Neural progenitor cell (in vitro differentiated cells): ENCODE measurements around the gene IQCH. TPM values are rescaled to one million over a fixed set of nuclear protein-coding genes. Genes with fewer than 3 reads are reported as not detected.

Experiments used
- DNase-seq: peaks from one replicate; pipeline ENCODE4 v3.0.0-alpha.2; 2016; ENCODE audit warnings: low spot score
- H2AFZ ChIP-seq: fragments of 200-600 bp; sonication (generic); replicated peaks from 2 replicates; pipeline ENCODE4 v1.6.1; 2016; ENCODE audit warnings: antibody characterized with exemption
- H3F3A ChIP-seq: fragments of 200-600 bp; sonication (generic); 2 replicates; pipeline ENCODE4 v1.6.1; 2016; ENCODE audit warnings: antibody characterized with exemption, low read depth
- H3K27ac ChIP-seq: fragments of 200-600 bp; sonication (generic); 2 replicates; pipeline ENCODE4 v1.5.1; 2016; ENCODE audit warnings: mild to moderate bottlenecking
- H3K27me3 ChIP-seq: fragments of 200-600 bp; sonication (generic); 2 replicates; pipeline ENCODE4 v1.6.1; 2016; ENCODE audit warnings: mild to moderate bottlenecking, moderate library complexity
- H3K36me3 ChIP-seq: fragments of 200-600 bp; sonication (generic); 2 replicates; pipeline ENCODE4 v1.5.1; 2016
- H3K4me1 ChIP-seq: fragments of 200-600 bp; sonication (generic); 2 replicates; pipeline ENCODE4 v1.6.1; 2016; ENCODE audit warnings: mixed run types
- H3K4me2 ChIP-seq: fragments of 200-600 bp; sonication (generic); 2 replicates; pipeline ENCODE4 v1.6.1; 2016
- H3K4me3 ChIP-seq: fragments of 200-600 bp; sonication (generic); 2 replicates; pipeline ENCODE4 v1.5.1; 2016
- H3K79me2 ChIP-seq: fragments of 200-600 bp; sonication (generic); 2 replicates; pipeline ENCODE4 v1.6.1; 2016; ENCODE audit warnings: low read depth
- H3K9ac ChIP-seq: fragments of 200-600 bp; sonication (generic); 2 replicates; pipeline ENCODE4 v1.6.1; 2016
- H3K9me3 ChIP-seq: fragments of 200-600 bp; sonication (generic); 2 replicates; pipeline ENCODE4 v1.5.1; 2016; ENCODE audit warnings: low read depth
- H4K20me1 ChIP-seq: fragments of 200-600 bp; sonication (generic); 2 replicates; pipeline ENCODE4 v1.6.1; 2016; ENCODE audit warnings: low read depth
- H3K27ac Mint-ChIP-seq: 3 replicates; pipeline ENCODE4 v1.8.0; 2021; ENCODE audit warnings: mixed read lengths
- H3K27me3 Mint-ChIP-seq: 2 replicates; pipeline ENCODE4 v1.8.0; 2022; ENCODE audit warnings: low read depth, mild to moderate bottlenecking, inconsistent platforms, moderate library complexity, mixed read lengths; ENCODE audit not compliant: insufficient read depth
- H3K36me3 Mint-ChIP-seq: 3 replicates; pipeline ENCODE4 v1.8.0; 2021; ENCODE audit warnings: mixed read lengths
- H3K4me1 Mint-ChIP-seq: 3 replicates; pipeline ENCODE4 v1.8.0; 2021; ENCODE audit warnings: mixed read lengths
- H3K4me3 Mint-ChIP-seq: 3 replicates; pipeline ENCODE4 v1.8.0; 2021; ENCODE audit warnings: mild to moderate bottlenecking, moderate library complexity, mixed read lengths
- H3K9me3 Mint-ChIP-seq: 3 replicates; pipeline ENCODE4 v1.8.0; 2020; ENCODE audit warnings: mixed read lengths
- EZH2 ChIP-seq: fragments of 200-600 bp; sonication (generic); IDR thresholded peaks from 2 replicates; pipeline ENCODE4 v1.6.1; 2017; ENCODE audit warnings: antibody characterized with exemption, mild to moderate bottlenecking, moderate library complexity
- EZH2phosphoT487 ChIP-seq: fragments of 200-600 bp; sonication (generic); IDR thresholded peaks from 2 replicates; pipeline ENCODE4 v1.6.1; 2017; ENCODE audit warnings: antibody characterized with exemption
- total RNA-seq: library from RNA; depleted of rRNA; stranded (reverse); fragments of >200 nt; gene quantifications from 2 replicates; pipeline ENCODE4 v1.2.3, GENCODE V29; 2015; ENCODE audit warnings: low replicate concordance
- TF ChIP-seq, protein P1 (sequence below): fragments of 200-600 bp; sonication (generic); IDR thresholded peaks from 2 replicates; pipeline ENCODE4 v1.5.1; 2017; ENCODE audit warnings: antibody characterized with exemption, mild to moderate bottlenecking

The IQCH gene
- total RNA-seq, 1 donor from 2014 or later, result 21.0 TPM

DNA sequence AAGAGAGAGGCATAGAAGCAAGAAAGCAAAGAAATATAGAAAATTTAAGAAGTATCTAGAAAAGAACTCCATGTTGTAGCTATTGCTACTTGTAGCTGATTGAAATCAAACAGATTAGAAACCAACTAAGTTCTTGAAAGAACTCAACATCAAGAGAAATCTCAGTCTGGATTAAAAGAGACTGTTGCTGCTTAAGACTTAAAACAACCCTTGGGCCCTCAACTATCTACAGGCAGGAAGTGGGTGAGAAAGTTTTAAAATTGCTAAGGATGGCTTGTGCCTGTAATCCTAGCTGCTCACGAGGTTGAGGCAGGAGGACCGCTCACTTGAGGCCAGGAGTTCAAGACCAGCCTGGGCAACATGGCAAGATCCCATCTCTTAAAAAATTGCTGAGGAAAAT lies 227.1 kb downstream of the IQCH start:
- Histone ChIP-seq H3K36me3 (no peaks in the 10 kb centered on the region), H3K79me2 (no peaks in the 10 kb centered on the region), H3K4me3 (no peak overlapping the region), H3K27me3 (no peaks in the 10 kb centered on the region), H3K4me2 (no peak overlapping the region), H3K9ac (no peak overlapping the region), H3K9me3 (no peaks in the 10 kb centered on the region), H4K20me1 (no peaks in the 10 kb centered on the region), H2AFZ (no peak overlapping the region), H3K4me1 (no peaks in the 10 kb centered on the region), H3K27ac (no peak overlapping the region), H3F3A (no peaks in the 10 kb centered on the region)
- H3K27me3 Mint-ChIP-seq, result peaks cover 2% of the 10 kb centered on the region
- peaks cover 13% of the 10 kb centered on the region for H3K9me3 Mint-ChIP-seq
- no peak overlapping the region for H3K4me3 Mint-ChIP-seq
- no peaks in the 10 kb centered on the region for H3K4me1 Mint-ChIP-seq
- peaks cover 6% of the 10 kb centered on the region for H3K36me3 Mint-ChIP-seq
- TF ChIP-seq, protein P1, sequence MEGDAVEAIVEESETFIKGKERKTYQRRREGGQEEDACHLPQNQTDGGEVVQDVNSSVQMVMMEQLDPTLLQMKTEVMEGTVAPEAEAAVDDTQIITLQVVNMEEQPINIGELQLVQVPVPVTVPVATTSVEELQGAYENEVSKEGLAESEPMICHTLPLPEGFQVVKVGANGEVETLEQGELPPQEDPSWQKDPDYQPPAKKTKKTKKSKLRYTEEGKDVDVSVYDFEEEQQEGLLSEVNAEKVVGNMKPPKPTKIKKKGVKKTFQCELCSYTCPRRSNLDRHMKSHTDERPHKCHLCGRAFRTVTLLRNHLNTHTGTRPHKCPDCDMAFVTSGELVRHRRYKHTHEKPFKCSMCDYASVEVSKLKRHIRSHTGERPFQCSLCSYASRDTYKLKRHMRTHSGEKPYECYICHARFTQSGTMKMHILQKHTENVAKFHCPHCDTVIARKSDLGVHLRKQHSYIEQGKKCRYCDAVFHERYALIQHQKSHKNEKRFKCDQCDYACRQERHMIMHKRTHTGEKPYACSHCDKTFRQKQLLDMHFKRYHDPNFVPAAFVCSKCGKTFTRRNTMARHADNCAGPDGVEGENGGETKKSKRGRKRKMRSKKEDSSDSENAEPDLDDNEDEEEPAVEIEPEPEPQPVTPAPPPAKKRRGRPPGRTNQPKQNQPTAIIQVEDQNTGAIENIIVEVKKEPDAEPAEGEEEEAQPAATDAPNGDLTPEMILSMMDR, result no peak
- TF ChIP-seq EZH2, result no peak
- TF ChIP-seq EZH2phosphoT487, result no peak
- H3K27ac Mint-ChIP-seq, result no peak overlapping the region
- DNase-seq, result no peak

DNA sequence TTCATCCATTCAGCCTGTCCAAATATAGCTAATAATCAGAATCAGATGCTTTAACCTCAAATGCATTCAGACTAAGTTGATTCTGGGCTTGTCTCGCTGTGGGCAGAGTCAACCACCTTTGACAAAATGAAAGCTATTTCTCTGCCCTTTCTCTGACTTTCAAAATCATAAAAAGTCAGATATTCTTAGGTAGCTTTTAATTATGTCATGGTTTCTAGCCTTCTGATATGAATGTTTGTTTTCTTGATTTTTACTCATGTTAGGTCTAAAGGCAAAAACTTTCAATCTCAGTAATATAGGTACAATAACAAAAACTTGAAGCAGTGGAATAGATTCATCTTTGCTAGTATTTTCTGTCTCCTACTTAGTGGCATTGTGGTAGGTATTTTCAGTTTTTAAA lies 241.0 kb downstream of the IQCH start:
- no peak overlapping the region for H3K27ac Mint-ChIP-seq

DNA sequence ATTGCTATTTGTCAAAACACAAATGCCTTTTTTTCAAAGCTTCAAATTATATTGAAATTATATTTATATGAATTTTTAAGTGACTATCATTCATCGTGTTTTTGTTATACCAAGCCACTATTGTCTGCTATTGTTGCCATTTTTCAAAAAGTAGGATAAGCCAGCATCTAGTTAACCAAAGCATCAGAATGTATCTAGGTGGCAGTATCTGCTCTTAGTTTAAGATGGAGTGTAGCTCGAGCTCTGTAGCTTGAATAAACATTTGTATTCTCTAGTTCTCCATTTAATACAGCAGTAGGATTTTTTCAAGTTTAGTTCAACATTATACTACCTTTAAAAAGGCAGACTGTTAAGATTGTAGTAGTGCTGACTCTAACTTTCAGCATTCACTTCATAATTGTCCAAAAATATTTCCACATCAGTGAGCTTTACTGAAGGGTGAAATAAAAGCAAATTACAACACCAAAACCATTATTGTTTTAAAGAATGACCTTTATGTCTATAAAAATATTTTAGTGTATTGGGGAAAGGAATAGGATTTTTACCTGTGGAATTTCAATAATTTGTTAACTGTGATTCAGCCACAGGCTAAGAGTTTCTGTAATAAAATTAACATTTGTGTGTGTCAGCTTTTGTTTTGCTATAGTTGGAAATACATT lies 246.7 kb downstream of the IQCH start:
- H3K27ac ChIP-seq, result no peak overlapping the region
- Mint-ChIP-seq H3K4me3 (no peak overlapping the region), H3K4me1 (peaks cover 11% of the 10 kb centered on the region), H3K27me3 (peaks cover 3% of the 10 kb centered on the region), H3K36me3 (no peaks in the 10 kb centered on the region), H3K27ac (no peak overlapping the region), H3K9me3 (peaks cover 2% of the 10 kb centered on the region)
- no peak overlapping the region for H3K4me3 ChIP-seq
- no peak for DNase-seq
- no peaks in the 10 kb centered on the region for H3K79me2 ChIP-seq
- peak overlapping the region; percentile 57 for H3K4me2 ChIP-seq
- peaks cover 19% of the 10 kb centered on the region for H3K4me1 ChIP-seq
- peaks cover 14% of the 10 kb centered on the region for H3F3A ChIP-seq
- H4K20me1 ChIP-seq, result no peaks in the 10 kb centered on the region
- H3K9ac ChIP-seq, result no peak overlapping the region
- H2AFZ ChIP-seq, result no peak overlapping the region
- TF ChIP-seq, protein P1, result peak; percentile 20
- TF ChIP-seq EZH2phosphoT487, result no peak
- H3K36me3 ChIP-seq, result no peaks in the 10 kb centered on the region
- H3K27me3 ChIP-seq, result no peaks in the 10 kb centered on the region
- H3K9me3 ChIP-seq, result no peaks in the 10 kb centered on the region

More for the DNA sequence above, 241.0 kb downstream of the IQCH start:
- H3K79me2 ChIP-seq, result no peaks in the 10 kb centered on the region
- H3K27me3 Mint-ChIP-seq, result peaks cover 3% of the 10 kb centered on the region
- no peak overlapping the region for H3K4me3 ChIP-seq
- DNase-seq, result no peak
- no peaks in the 10 kb centered on the region for H3K36me3 Mint-ChIP-seq
- H3K9me3 Mint-ChIP-seq, result peaks cover 2% of the 10 kb centered on the region
- H3K9ac ChIP-seq, result no peak overlapping the region
- no peak overlapping the region for H3K4me2 ChIP-seq
- TF ChIP-seq, protein P1, result no peak
- TF ChIP-seq EZH2 (no peak), EZH2phosphoT487 (no peak)
- H4K20me1 ChIP-seq, result no peaks in the 10 kb centered on the region
- H3F3A ChIP-seq, result no peaks in the 10 kb centered on the region
- H3K27ac ChIP-seq, result no peak overlapping the region
- H3K4me3 Mint-ChIP-seq, result no peak overlapping the region
- no peaks in the 10 kb centered on the region for H3K36me3 ChIP-seq
- no peaks in the 10 kb centered on the region for H3K4me1 ChIP-seq
- no peaks in the 10 kb centered on the region for H3K27me3 ChIP-seq
- H3K9me3 ChIP-seq, result no peaks in the 10 kb centered on the region
- no peaks in the 10 kb centered on the region for H3K4me1 Mint-ChIP-seq
- H2AFZ ChIP-seq, result no peak overlapping the region
